GM18909 (cell line): Measurements from ENCODE around the gene ZMAT3.
"Not testable (repeated sequence)": the region's sequence is repeated elsewhere in the genome, so short reads cannot be mapped to it uniquely, and the experiment has no call there.

Experiments used
- ATAC-seq: cut with Tn5 transposase; IDR thresholded peaks from one replicate; pipeline ENCODE4 v1.9.1; 2021; ENCODE audit warnings: mild to moderate bottlenecking; ENCODE audit not compliant: unreplicated experiment, poor library complexity

Gene ZMAT3

GRCh38 chr3:179069762-179070390 lies 1.7 kb downstream of the ZMAT3 start:
- ATAC-seq = no peak

DNA sequence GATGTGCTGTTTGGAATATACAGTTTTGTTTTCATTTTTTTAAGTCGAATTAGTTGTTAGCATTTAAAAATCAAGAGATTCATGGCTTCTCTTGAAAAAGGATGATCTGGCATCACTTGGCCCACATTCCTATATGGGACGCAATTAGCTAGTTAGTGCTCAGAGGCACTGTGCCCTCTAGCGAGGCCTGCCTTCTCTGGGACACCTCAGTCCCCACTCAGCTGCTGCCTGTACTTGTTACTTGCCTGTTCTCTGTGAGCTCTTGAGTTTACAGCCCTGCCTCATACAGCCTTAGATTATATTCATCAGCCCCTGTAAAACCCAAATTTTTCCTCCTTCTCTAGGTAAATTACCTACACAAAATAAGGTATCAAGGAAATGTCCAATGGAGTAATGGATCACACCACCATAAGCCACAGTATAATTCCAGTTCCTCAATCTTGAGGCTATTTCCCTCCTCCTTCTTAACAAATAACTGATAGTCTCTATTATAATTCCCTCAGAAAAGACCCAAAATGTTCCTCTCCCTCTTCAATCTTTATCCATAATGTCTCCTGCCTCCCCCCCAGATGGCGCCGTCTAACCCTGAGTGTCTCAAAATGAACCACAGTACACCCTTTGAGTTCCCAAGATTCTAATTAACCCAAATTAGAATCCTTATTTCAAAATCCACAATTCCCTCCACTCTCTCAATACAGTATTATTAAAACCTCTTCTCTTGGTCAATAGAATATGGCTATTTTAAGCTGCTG lies 2.7 kb downstream of the ZMAT3 start:
- no peak for ATAC-seq

DNA sequence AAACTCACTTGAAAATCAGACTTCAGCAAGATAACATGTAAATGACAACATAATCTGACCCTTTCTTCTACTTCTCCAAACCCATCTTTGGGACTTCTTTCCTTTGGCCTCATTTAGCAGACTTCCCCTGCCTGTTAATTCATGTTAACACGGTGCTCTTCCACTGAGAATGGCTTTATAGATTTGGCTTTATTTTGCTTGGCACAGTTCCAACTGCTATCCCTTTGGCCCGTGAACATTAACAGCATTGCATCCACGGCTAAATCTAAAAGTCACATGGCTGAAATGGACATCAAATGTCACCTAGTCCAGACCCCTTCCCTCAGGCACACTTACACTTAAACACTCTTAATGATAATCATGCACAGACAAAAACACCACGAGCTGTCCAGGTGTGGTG lies 3.8 kb downstream of the ZMAT3 start:
- no peak for ATAC-seq

DNA sequence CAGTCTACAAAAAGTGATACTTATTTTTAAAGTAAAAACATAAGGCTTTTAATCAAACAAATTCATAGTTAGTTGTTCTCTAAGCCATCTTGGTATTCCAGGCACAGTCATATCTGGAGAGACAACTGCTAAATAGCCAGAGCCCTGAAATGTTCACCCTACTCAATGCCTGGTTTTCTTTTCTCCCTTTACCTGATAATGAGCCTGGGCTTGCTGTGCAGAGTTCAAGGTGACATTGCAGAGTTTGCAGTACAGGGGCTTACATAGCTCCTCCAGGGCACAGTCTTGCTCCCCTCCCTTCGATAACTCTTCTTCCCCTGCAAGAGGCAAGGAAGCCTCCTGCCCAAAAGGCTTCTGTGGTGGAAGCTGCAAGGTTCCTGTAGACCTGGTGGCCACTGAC lies 4.3 kb downstream of the ZMAT3 start:
- ATAC-seq = no peak

DNA sequence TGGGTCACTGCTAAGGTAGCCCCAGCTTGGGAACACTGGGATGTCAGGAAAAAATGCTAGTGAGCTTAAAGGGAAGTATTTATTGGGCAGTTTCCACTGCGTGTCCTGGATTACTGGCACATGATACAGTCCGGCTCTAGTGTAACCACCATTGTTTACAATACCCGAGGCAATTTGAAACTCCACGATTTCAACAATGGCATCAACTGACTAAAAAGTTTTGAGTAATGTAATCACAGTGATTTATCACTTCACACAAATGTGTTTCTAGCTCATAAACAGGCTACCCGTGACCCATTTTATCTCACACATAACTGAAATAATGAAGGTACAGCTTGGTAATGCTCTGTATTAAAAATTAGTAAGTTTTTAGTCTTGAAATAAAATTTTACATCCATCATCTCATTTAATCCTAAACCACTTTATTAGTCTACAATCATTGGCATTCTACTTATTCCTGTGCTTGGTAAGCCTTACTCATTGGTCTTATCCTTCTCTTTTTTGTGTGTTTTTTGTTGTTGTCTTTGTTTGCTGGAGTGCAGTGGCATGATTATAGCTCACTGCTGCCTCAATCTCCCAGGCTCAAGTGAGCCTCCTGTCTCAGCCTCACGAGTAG lies 7.6 kb downstream of the ZMAT3 start:
- no peak for ATAC-seq

- no peak for ATAC-seq
Observed at GRCh38 chr3:179056326-179056725, 15.3 kb downstream of the ZMAT3 start.

GRCh38 chr3:179054565-179054964 lies 17.0 kb downstream of the ZMAT3 start:
- not testable (repeated sequence) for ATAC-seq

GRCh38 chr3:179046497-179047353 lies 24.9 kb downstream of the ZMAT3 start:
- peak; percentile 90 for ATAC-seq

GRCh38 chr3:179045719-179046402 lies 25.7 kb downstream of the ZMAT3 start:
- ATAC-seq = peak; percentile 54

- ATAC-seq = not testable (repeated sequence)
Observed at GRCh38 chr3:179038899-179039251, 32.7 kb downstream of the ZMAT3 start.

DNA sequence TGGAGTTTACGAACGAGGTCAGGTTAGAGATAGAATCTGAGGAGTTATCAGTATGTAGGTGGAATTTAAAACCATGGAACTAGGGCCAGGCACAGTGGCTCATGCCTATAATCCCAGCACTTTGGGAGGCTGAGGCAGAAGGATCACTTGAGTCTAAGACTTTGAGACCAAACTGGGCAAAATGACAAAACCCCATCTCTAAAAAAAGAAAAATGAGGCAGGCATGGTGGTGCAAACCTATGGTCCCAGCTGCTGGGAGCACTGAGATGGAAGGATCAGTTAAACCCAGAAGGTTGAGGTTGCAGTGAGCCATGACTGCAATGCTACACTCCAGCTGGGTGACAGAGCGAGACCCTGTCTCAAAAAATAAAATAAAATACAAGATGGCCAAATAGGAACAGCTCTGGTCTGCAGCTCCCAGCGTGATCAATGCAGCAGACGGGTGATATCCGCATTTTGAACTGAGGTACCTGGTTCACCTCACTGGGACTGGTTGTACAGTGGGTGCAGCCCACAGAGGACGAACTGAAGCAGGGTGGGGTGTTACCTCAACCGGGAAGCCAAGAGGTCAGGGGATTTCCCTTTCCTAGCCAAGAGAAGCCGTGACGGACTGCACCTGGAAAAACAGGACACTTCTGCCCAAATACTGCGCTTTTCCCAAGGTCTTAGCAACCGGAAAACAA lies 33.3 kb downstream of the ZMAT3 start:
- no peak for ATAC-seq

GRCh38 chr3:179037351-179037750 lies 34.3 kb downstream of the ZMAT3 start:
- ATAC-seq = no peak

- ATAC-seq = no peak
Observed at GRCh38 chr3:179036626-179037300, 34.8 kb downstream of the ZMAT3 start.

- no peak for ATAC-seq
Observed at GRCh38 chr3:179036226-179036625, 35.4 kb downstream of the ZMAT3 start.

DNA sequence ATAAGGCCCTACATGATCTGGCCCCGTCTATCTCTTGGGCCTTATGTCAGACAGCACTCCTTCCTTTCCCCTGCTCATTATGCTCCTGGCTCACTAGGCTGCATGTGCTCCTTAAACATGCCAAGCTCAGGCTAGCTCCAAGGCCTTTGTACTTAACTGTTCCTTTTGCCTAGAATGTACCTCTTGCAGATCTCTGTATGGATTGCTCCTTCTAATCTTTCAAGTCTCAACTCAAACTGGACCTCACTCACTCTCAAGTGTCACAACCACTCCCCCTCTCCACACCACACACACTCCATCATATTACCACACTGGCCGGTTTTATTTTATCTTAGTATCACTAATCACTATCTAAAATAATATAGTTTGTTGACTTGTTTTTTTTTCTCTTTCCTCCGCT lies 36.4 kb downstream of the ZMAT3 start:
- ATAC-seq = no peak

DNA sequence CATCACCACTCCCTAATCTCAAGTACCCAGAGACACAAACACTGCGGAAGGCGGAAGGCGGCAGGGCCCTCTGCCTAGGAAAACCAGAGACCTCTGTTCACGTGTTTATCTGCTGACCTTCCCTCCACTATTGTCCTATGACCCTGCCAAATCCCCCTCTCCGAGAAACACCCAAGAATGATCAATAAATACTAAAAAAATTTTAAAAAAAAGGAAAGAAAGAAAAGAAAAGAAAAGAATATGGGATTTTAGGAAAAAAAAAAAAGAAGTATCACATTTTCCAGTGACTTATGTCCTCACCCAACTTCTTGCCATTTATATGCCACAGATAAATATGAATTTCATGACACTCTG lies 38.3 kb downstream of the ZMAT3 start:
- not testable (repeated sequence) for ATAC-seq

GRCh38 chr3:179032454-179033303 lies 38.9 kb downstream of the ZMAT3 start:
- not testable (repeated sequence) for ATAC-seq

DNA sequence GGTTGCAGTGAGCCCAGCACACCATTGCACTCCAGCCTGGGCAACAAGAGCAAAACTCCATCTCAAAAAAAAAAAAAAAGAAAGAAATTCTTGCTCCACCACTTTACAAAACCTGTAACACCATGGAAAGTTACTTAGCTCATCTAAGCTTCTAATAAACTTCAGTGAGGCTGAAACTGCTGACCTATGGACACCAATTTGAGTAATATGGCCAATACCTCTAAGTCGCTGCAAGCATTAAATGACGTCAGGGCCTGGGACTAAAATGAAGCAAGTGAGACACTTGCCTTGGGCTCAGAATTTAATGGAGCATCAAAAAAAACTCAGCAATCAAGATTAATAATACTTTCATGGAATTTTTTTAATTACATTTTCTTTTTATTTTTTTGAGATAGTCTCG lies 42.5 kb downstream of the ZMAT3 start:
- no peak for ATAC-seq
